Activated CD4-positive, alpha-beta T cell treated with anti-CD3 and anti-CD28 coated beads, Interleukin-10, Interleukin-2, amounts not matched to agents 100 ng/mL and 50 ng/mL, durations not matched to agents 16 hours and 8 hours (primary cell): ENCODE measurements around the gene EPHB1.

Experiments used
- DNase-seq: peaks from one replicate; pipeline ENCODE4 v3.0.0-alpha.2; 2020

The EPHB1 gene

DNA sequence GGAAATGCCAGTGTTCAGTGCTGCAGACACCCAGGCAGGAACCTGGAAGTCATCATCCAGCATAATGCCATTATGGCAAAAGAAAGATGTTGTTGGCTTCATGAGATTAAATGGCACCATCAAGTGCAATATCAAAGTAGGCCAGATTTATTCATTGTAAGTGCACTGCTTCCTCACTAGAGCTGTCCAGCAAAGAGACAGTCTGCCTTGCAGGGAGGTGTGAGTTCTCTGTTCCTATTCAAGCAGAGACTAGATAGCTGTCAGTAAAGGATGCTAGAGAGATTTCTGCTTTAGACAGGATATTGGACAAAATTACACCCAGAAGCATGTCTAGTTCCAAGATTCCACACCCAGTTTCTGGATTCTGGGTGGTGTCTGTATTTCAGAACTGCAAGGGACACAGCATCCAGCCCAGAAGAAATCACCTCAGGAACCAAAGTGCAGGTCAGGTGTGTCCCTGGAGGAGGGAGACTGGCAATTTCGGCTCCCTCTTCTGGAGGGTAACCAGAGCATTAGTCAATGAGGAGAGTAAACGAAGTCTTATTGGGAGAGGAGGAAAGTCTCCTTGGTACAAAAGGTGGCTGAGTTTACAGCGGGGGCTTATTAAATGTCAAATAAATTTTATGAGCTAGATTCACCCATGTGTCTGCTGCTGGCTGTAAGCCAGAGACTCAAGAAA, 377.3 kb downstream of the EPHB1 start:
- no peak for DNase-seq

DNA sequence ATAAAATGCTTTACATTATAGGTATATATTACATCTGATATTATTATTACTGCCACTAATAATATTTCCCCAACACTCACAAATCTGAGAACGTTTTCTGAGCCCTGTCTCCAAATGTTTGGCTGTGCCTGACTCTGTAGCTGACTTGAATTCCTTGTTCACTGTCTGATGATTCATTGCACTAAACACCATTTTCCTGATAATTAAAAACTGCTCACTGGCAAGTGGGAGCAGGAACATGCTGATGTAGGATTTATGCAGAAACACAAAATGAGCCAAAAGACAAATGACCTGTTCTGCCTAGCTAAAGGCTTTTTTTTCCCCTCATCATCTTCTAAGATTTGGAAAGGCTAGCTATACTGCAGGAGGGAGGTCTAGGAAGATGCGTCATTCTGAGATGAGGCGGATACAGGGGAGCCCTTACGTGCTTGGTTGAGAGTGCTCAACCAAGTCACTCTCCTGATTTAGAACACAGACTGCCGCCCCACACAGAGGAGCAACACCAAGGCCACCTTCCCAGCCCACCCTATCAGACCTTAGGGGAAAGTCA, 380.7 kb downstream of the EPHB1 start:
- no peak for DNase-seq

DNA sequence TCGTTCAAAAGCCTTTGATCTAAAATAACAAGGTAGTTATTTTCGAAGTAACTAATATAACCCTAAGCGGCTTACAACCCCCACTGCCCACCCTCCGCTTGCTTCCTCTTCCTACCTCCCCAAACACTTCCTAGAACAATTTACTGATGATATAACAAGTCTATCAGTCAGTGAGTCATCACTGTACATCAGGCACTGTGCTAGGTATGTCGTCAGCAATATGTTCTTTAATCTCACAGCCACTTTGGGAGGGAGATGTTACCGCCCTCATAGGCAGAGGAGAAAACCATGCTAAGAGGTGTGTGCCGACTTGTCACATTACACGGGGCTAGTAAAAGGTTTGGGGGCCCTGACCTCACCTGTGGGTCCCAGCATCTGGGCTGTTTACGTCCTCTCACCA, 381.8 kb downstream of the EPHB1 start:
- DNase-seq, result no peak

DNA sequence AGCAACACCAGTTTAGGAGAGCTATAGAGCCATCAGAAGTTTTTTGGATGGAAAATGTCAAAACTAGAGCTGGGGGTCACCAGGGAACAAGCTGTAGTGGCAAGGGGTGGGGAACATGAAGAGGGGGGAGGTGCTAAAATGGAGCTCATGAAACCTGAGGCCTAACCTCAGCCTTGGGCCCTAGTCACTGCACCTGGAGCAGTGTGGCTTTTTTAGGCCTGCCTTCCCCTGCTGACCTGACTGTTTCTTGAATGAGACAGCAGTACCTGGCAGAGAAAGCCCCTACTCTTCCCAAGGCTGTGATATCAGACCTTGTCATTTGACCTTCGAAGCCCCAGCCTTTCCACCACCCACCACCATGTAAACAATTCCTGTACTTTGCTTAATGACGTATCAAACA, 383.5 kb downstream of the EPHB1 start:
- no peak for DNase-seq

DNA sequence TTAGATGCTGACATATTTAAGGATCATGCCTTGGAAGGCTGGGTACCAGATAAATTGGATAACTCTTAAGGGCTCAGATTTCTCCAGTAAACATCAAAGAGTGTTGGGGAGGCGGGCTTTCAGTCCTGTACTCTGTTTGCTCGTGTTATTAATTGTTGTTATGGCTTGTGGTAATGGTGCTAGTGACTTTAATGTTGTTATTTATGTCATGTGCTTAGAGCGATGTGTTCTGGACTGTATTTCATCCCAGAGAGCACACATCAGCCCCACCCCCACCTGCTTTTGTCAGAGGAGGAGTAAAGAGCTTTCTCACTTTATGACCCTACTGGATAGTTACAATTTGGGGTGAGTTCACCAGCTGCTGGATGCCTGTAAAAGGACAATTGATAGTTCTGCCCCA, 386.3 kb downstream of the EPHB1 start:
- DNase-seq, result no peak

DNA sequence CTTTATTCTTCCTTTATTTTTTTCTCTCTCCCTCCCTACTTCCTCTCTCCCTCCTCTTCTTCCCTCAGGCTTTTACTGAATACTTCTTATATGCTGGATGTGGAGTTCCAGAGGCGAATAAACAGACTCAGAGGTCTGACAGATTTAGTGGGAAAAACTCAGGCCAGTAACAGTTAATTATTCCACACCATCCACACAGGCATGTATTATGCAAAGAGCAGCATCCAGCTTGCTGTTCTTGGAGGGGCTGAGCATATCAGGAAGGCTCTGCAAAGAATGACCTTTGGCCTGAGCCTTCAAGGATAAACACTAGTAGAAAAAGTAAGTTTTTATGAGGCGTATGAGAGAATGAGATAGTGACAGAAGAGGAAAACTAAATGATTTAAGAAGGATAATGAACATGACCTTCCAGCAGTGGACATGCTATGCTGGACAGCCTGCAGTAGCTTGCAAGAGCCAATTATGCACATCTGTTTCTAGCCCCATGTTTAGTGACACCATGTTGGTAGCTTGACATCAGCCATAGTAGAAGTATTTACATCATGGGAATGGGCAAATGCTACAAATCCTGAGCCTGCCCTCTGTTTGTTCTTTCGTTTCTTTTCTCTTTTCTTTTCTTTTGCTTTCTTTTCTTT, 387.4 kb downstream of the EPHB1 start:
- no peak for DNase-seq

DNA sequence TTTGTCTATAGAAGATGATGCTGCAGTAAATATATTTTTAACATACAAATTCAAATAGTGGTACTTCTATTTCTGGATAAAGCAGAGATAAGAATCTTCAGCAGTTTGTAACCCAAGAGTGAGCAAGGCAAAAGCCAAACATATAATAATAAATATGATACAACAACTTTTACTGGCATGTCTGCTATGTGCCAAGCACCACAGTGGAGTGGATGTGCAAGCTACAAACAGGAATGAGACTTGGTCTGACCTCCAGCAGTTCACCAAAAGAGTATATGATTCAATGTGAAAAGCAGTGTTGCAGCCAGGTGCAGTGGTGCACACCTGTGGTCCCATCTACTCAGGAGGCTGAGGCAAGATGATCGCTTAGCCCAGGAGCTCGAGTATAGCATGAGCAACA, 395.6 kb downstream of the EPHB1 start:
- no peak for DNase-seq

DNA sequence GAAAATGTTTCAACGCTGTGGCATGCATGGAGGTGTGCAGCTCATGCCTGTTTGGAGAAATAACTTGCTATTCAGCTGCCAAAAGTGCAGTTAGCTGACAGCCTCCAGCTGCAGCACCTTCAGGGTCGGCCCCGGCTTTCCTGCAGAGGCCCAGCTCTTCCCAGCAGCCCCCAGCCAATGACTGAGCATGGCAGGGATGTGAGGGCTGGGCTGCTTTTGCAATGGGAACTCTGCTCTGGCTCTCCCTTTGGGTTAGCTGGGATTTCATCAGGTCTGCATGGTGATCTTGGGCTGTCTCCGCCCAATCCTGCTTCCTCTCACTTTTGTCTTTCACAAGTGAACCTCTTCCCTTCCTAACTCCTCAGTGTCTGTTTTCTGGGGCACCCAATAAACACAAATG, 396.6 kb downstream of the EPHB1 start:
- DNase-seq, result no peak

DNA sequence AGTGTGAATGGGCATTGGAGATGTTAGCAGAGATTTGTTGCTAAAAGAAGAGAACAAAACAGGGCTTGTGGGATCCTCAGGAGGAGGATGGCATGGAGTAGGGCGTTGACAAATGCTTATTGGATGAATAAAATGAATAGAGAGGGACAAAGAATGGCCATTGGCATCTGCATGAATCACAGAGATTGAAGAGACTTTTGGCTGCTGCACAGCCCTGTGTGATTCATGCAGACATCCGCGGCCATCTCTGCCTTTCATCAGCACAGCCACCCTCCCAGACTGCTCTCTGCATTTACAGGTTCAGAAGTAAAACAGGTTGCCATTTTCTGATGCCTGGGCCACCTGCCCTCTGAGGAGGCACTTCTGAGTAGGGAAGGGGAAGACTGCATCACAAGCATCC, 397.9 kb downstream of the EPHB1 start:
- no peak for DNase-seq

DNA sequence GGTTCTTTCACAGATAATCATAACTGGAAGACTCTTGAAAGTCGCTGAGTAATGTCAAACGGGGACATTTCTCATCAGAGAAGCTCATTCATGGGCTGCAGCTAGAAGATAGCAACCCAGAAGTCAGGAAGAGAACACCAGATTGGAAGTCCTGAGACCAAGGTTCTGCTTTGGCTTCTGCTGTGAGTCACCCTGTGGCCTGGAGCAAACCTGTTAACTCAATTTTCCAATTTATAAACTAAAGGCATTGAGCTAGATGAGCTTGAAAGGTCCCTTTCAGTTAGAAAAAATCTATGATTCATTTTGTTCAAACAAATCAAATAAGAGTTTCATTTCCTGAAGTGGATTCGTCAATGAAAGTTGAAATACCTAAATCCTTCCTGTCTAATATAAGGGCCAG, 402.2 kb downstream of the EPHB1 start:
- DNase-seq, result peak; percentile 44

DNA sequence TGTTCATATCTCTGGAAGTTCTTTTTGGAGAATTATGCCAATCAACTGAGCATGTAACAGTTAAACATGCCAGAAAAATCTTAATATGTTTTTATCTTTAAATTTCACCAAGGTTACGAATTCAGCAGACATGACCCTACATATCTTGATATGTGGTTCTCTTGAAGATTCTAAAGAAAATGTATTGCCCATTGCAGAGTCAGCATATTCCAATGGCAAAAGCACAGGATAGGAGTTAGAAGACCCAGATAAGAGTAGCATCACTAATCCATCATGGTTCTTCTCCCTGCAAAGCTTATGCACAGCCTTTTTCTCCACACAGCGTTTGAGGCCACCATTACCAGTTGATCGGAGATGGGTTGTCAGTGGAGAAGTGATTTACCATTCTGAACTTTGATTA, 402.8 kb downstream of the EPHB1 start:
- no peak for DNase-seq

DNA sequence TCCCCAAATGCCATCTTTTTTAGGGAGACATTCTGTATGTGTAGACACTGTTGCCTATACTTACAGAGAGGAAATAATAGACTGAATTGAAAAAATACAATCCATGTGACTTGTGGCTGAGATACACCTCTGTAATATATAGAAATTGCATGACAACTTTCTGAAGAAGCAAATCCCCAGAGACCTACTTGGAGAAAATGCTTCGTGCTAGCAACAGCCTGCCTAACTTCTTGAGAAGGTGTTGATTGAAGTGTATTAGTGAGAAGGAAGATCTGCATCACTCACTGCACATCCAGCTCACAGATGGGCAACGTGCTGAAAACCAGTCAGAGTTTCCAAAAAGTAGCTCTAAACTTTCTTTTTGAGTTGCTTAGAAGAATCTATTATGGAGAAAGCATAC, 404.1 kb downstream of the EPHB1 start:
- no peak for DNase-seq

DNA sequence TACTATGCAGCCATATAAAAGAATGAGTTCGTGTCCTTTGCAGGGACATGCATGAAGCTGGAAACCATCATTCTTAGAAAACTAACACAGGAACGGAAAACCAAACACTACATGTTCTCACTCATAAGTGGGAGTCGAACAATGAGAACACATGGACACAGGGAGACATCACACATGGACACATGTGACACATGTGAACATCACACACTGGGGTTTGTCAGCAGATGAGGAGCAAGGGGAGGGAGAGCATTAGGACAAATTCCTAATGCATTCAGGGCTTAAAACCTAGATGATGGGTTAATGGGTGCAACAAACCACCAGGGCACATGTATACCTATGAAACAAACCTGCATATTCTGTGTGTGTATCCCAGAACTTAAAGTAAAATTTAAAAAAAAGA, 408.0 kb downstream of the EPHB1 start:
- DNase-seq, result no peak

DNA sequence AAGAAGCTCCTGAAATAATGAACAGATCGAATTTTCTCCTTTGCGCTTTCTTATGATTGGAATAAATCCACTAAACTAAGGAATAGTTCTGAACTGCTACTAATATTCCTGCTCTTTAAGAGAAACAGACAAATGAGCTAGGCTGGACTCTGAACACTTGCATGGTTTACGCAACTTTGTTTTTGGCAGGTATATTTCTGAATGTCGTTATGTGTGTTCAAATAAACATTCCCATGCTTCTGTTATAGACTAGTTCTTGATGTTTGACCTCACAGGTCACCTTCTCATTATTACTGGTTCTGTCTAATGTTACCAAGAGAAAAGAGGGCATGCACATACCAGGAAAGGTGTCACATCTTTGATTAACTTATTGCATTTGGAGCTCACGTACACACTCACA, 418.2 kb downstream of the EPHB1 start:
- DNase-seq, result no peak

DNA sequence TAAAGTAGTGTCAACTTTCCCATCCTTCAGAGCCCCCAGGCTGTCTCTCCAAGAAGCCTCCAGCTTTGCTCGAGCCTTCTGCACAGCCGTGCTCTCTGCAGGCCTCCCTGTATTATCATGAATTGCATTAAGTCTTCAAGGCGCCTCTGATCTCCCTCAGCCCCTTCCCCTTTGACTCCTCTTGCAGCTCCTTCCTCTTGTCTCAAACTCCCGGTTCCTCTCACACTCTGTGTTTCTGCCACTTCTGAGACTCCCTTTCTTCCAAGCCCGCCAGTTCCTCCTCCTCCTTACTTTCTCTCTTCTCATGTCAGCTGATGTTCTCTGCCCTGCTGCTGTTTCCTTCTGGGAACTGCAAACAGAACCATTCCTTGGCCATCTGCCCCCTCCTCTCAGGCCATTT, 418.8 kb downstream of the EPHB1 start:
- DNase-seq, result no peak

DNA sequence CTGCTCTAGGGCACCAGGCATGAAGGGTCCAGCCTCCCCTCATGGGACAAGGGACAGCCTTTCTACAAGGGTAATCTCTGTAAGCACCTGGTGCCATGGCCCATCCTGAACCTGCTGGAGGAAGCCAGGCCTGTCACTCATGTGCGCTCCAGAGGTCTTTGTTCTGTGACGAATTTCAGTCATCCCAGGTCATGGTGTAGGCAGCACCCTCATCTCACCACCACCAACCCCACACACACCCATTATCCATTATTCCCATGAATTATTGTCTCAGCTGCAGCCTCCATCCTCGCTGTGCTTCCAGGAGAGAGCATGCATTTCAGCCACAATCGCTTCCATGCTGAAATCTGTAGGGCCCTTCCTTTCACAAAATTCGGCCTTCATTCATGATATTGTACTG, 419.3 kb downstream of the EPHB1 start:
- no peak for DNase-seq

DNA sequence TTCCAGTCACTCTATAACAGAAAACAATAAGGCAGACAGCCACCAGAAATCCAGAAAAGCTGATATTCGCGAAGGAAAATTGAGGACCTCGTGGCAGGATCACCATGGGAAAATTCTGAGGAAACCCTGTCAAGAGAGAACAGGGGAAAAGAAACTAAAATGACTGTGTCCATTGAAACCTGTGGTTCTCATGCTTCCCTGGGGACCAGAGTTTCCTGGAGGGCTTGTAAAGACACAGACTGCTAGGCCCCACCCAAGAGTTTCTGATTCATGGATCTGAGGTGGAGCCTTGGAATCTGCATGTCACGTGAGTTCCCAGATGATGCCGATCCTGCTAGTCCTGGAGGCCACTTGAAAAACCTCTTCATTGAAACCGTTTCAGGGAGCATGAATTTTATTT, 420.5 kb downstream of the EPHB1 start:
- no peak for DNase-seq

DNA sequence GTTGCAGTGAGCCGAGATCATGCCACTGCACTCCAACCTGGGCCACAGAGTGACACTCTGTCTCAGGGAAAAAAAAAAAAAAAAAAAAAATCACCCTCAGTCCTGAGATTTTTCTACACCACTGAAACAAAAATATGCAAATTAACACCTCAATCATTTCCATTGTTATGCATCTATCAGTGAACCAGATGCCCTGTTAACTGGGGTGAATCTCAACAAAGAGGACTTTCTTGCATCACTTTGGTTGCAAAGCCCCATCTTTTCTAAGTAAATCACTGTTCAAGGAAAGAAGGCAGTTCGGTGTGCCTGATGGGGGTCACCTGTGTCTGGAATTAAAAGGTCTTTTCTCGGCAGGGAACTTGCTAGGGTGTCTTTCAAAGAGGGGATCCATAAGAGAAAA, 421.6 kb downstream of the EPHB1 start:
- DNase-seq, result no peak

DNA sequence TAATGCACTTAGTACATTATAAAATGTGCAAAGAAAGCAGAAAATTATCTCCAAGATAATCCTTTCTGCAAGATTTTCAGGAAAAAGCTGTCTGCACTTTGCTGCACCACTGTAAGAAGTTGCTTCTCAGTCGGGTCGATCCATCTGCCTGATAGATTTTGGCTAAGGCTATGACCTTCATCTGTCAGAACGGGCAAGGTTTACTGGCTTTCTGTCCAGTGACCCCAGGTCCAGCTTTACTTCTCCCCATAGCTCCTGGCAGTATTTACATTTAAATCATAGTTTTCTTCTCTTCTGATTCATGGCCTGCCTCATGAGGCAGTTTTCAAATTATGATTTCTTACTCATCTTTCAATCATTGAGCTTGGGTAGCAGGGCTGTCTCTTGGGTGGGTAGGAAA, 422.7 kb downstream of the EPHB1 start:
- no peak for DNase-seq

DNA sequence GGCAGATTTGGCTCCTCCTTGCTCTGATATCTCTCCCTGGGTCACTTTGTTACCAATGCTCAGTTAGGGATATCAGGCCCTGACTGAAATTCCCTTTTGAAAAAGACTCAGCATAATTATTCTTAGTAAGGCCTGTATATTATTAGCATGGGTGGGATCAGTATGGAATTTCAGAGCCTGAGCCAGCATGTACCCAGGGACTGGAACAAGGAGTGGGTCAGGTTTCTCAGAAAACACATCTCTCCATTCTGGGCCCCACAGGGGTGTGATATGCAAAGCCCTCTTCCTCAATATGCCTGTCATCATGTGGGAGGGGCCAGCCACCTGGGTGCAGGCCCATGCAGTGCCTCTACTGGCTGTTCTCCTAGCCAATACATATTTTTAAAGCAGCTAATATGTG, 423.2 kb downstream of the EPHB1 start:
- DNase-seq, result no peak

DNA sequence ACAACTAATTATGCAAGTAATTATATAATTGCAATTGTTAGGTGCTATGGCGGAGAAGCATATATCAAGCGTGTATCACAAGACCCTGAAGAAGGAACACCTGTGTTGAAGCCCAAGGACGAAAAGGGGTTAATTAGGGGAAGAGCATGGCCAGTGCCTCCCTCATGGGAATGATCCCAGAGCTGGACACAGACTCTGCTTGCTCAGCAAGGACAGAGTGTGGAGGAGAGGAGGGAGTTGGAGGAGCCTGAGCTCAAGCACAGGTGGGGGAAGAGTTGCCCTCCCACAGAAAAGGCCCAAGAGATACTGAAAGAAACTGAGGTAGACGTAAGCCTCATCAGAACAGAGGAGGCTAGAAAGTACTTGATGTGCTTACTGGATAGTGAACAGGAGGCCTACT, 423.7 kb downstream of the EPHB1 start:
- no peak for DNase-seq

DNA sequence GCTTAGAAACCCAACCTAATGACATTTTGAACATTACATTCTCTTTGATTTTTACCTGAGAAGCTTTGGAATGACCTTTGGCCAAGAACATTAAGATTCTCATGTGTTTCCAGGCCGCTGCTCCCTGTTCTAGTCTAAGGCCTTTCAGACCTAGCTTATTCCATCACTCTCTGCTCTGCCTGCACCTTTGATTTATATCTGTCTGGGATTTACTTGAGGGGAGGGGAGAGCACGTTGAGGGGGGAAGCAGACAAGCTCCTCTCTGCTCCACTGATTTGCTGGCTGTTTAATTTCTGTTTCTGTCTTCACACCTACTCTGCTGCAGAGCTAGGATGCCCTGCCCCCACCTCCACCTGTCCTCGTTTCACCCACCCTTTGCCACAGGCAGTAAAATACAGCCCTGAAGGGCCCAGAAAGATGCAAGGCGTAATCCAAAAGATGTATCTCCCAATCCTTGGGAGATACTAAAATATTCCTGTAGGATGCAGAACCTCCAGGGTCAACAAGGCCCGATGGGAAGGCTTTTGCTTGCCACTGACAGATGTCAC, 429.8 kb downstream of the EPHB1 start:
- DNase-seq, result no peak

DNA sequence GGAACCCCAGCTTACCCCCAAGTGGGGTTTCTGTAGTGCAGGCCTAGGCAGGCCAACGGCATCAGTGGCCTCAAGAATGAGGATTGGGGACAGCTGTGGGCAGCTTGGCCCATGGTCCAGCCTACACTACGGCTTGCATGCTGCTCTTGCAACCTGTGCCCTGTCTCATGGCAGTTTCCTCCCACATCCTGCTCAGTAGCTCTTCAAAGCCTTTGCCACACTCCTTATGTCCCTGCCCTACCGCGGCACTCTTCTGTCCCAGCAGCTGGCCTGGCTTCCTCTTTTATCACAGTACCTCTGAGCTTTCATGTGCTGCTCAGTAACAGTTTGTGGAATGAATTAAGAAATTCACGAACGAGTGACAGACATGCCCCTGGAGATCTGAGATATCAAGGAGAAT, 431.0 kb downstream of the EPHB1 start:
- DNase-seq, result no peak

DNA sequence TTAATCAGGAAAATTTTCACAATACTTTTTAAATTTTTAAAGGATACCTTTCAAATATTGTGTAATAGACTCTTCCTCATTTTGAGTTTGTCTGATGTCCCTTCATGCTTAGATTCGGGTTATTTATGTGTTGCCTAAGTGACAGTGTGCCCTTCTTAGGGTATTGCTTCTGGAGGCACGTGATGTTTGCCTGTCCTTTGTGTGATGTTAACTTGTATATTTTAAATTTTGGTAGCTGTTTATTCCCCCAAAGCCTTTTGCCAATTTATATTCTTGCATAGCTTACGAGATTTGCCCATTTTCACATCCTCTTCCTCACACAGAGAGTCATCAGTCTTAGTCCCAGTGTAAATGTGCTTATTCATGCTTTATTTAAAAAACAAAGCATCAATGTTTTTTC, 433.1 kb downstream of the EPHB1 start:
- no peak for DNase-seq

DNA sequence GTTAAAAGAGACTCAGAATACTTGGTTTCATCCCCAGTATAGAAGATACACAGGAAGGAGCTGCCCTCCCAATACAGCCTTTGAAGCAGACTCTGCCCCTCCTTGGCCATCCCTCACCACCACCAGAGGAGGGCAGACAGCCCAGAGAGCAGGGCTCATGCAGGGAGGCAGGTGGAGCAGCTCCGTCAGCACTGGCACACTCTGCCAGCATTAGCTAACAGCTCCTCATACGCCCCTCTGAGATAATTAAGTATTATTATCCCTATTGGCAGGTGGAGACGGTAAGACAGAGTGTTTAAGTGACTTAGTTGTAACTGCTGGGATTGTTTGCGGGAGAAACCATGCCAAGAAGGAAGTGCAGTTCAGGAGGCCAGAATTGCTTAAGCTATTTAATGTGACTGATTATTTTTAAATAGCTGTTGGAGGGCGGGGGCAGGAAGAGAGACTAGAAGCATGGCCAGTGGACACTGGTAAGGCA, 434.0 kb downstream of the EPHB1 start:
- no peak for DNase-seq
